ENCODE data around the gene LDB2. TPM values are rescaled to one million over a fixed set of nuclear protein-coding genes. Genes with fewer than 3 reads are reported as not detected.

Gene LDB2
- total RNA-seq, 1 donor from 2014 or later, result 4.9 TPM

DNA sequence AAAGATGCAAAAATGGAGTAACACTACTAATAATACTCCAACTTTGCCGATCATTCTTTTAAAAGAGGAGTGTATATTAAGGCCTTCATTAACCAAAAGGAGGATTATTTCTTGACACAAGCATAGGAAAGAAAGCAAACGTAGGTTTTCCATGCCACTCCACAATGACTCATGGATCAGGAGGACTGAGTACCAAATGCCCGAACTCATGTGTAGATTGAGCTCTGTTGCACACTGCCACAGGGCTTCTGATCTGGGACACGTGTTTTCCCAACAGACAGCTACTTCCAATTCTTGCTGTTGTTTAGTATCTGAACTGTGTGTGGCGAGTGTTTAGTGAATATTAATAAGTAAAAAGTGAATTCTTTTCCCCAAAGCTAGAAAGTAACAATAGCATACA is 131.2 kb downstream of the LDB2 start:
- no peaks in the 10 kb centered on the region for H3K4me1 Mint-ChIP-seq (ENCODE audit: low read depth, unreplicated experiment)
- Histone ChIP-seq H4K20me1 (ENCODE audit: insufficient read depth, low read length) (no peaks in the 10 kb centered on the region), H3K4me3 (ENCODE audit: insufficient read depth, low read depth, low read length) (no peak overlapping the region), H3K9me3 (ENCODE audit: insufficient read depth, low read depth, low read length) (no peaks in the 10 kb centered on the region), H3K27me3 (ENCODE audit: insufficient read depth, low read length) (no peaks in the 10 kb centered on the region), H3K4me2 (ENCODE audit: low read length) (no peak overlapping the region), H3K4me1 (ENCODE audit: insufficient read depth, low read length) (no peaks in the 10 kb centered on the region), H2AFZ (ENCODE audit: low read depth, low read length) (no peak overlapping the region), H3K27ac (ENCODE audit: low read depth, low read length) (no peak overlapping the region), H3K79me2 (ENCODE audit: insufficient read depth, low read length) (no peaks in the 10 kb centered on the region), H3K36me3 (ENCODE audit: insufficient read depth, low read length) (no peaks in the 10 kb centered on the region), H3K9ac (ENCODE audit: low read length) (no peak overlapping the region)
- no peak overlapping the region for H3K27ac Mint-ChIP-seq (ENCODE audit: unreplicated experiment)
- no peaks in the 10 kb centered on the region for H3K9me3 Mint-ChIP-seq (ENCODE audit: unreplicated experiment)
- H3K27me3 Mint-ChIP-seq (ENCODE audit: low read depth, unreplicated experiment), result no peaks in the 10 kb centered on the region
- no peak for FAIRE-seq
- no peak overlapping the region for H3K4me3 Mint-ChIP-seq (ENCODE audit: unreplicated experiment)
- no peaks in the 10 kb centered on the region for H3K36me3 Mint-ChIP-seq (ENCODE audit: low read depth, unreplicated experiment)
- no peak for DNase-seq (ENCODE audit: low read depth)
- TF ChIP-seq, protein P1, sequence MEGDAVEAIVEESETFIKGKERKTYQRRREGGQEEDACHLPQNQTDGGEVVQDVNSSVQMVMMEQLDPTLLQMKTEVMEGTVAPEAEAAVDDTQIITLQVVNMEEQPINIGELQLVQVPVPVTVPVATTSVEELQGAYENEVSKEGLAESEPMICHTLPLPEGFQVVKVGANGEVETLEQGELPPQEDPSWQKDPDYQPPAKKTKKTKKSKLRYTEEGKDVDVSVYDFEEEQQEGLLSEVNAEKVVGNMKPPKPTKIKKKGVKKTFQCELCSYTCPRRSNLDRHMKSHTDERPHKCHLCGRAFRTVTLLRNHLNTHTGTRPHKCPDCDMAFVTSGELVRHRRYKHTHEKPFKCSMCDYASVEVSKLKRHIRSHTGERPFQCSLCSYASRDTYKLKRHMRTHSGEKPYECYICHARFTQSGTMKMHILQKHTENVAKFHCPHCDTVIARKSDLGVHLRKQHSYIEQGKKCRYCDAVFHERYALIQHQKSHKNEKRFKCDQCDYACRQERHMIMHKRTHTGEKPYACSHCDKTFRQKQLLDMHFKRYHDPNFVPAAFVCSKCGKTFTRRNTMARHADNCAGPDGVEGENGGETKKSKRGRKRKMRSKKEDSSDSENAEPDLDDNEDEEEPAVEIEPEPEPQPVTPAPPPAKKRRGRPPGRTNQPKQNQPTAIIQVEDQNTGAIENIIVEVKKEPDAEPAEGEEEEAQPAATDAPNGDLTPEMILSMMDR (IDR thresholded peaks at IDR 0.05; ENCODE audit: insufficient read depth, low read depth, low read length), result no peak
- TF ChIP-seq EZH2 (IDR thresholded peaks at IDR 0.05; ENCODE audit: insufficient read depth, low read length), result no peak

DNA sequence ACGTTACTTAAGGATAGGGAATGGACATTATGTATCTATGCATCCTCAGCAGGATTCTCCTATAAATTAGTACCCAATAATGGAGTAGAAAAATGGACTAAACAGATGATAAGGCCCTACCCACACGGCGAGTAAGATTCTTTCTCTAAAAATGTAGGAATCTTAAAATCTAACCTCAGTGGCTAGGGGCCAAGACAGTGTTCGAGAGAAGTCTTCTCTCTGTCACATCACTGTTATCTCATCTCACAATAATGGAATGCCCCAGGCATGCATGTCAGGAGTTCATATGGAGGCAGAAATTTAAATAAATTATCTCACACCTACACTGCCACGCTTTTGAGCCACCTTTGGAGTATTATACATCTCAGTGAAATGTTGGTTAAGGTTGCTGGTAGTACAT is 132.9 kb downstream of the LDB2 start:
- Mint-ChIP-seq H3K4me3 (ENCODE audit: unreplicated experiment) (no peak overlapping the region), H3K4me1 (ENCODE audit: low read depth, unreplicated experiment) (peaks cover 9% of the 10 kb centered on the region), H3K27me3 (ENCODE audit: low read depth, unreplicated experiment) (no peaks in the 10 kb centered on the region), H3K36me3 (ENCODE audit: low read depth, unreplicated experiment) (no peaks in the 10 kb centered on the region), H3K9me3 (ENCODE audit: unreplicated experiment) (no peaks in the 10 kb centered on the region), H3K27ac (ENCODE audit: unreplicated experiment) (no peak overlapping the region)
- Histone ChIP-seq H3K9me3 (ENCODE audit: insufficient read depth, low read depth, low read length) (no peaks in the 10 kb centered on the region), H3K4me2 (ENCODE audit: low read length) (no peak overlapping the region), H2AFZ (ENCODE audit: low read depth, low read length) (no peak overlapping the region), H3K9ac (ENCODE audit: low read length) (no peak overlapping the region), H3K36me3 (ENCODE audit: insufficient read depth, low read length) (no peaks in the 10 kb centered on the region), H3K4me3 (ENCODE audit: insufficient read depth, low read depth, low read length) (no peak overlapping the region), H4K20me1 (ENCODE audit: insufficient read depth, low read length) (no peaks in the 10 kb centered on the region), H3K4me1 (ENCODE audit: insufficient read depth, low read length) (peaks cover 7% of the 10 kb centered on the region), H3K79me2 (ENCODE audit: insufficient read depth, low read length) (no peaks in the 10 kb centered on the region), H3K27me3 (ENCODE audit: insufficient read depth, low read length) (no peaks in the 10 kb centered on the region), H3K27ac (ENCODE audit: low read depth, low read length) (no peak overlapping the region)
- DNase-seq (ENCODE audit: low read depth) (peak; percentile 54), FAIRE-seq (no peak)
- TF ChIP-seq EZH2 (IDR thresholded peaks at IDR 0.05; ENCODE audit: insufficient read depth, low read length), result no peak
- TF ChIP-seq, protein P1 (IDR thresholded peaks at IDR 0.05; ENCODE audit: insufficient read depth, low read depth, low read length), result no peak

- Histone ChIP-seq H3K27me3 (ENCODE audit: insufficient read depth, low read length) (no peaks in the 10 kb centered on the region), H3K79me2 (ENCODE audit: insufficient read depth, low read length) (no peaks in the 10 kb centered on the region), H3K9ac (ENCODE audit: low read length) (no peak overlapping the region), H4K20me1 (ENCODE audit: insufficient read depth, low read length) (no peaks in the 10 kb centered on the region), H3K9me3 (ENCODE audit: insufficient read depth, low read depth, low read length) (no peaks in the 10 kb centered on the region), H3K4me2 (ENCODE audit: low read length) (no peak overlapping the region), H2AFZ (ENCODE audit: low read depth, low read length) (no peak overlapping the region), H3K27ac (ENCODE audit: low read depth, low read length) (no peak overlapping the region), H3K4me3 (ENCODE audit: insufficient read depth, low read depth, low read length) (no peak overlapping the region), H3K36me3 (ENCODE audit: insufficient read depth, low read length) (no peaks in the 10 kb centered on the region), H3K4me1 (ENCODE audit: insufficient read depth, low read length) (peaks cover 13% of the 10 kb centered on the region)
- Mint-ChIP-seq H3K4me1 (ENCODE audit: low read depth, unreplicated experiment) (peaks cover 16% of the 10 kb centered on the region), H3K27ac (ENCODE audit: unreplicated experiment) (no peak overlapping the region), H3K36me3 (ENCODE audit: low read depth, unreplicated experiment) (no peaks in the 10 kb centered on the region), H3K27me3 (ENCODE audit: low read depth, unreplicated experiment) (no peaks in the 10 kb centered on the region), H3K4me3 (ENCODE audit: unreplicated experiment) (no peak overlapping the region), H3K9me3 (ENCODE audit: unreplicated experiment) (no peaks in the 10 kb centered on the region)
- FAIRE-seq (no peak), DNase-seq (ENCODE audit: low read depth) (no peak)
- TF ChIP-seq, protein P1 (IDR thresholded peaks at IDR 0.05; ENCODE audit: insufficient read depth, low read depth, low read length), result peak; percentile 30
- no peak for TF ChIP-seq EZH2 (IDR thresholded peaks at IDR 0.05; ENCODE audit: insufficient read depth, low read length)
These were observed 133.8 kb downstream of the LDB2 start for GRCh38 chr4:16764622-16765021.

Measured in astrocyte (in vitro differentiated cells and primary cell).